Lower lobe of right lung (tissue), 2 donors: Measurements from ENCODE around the gene KLHL20. TPM values are rescaled to one million over a fixed set of nuclear protein-coding genes. Genes with fewer than 3 reads are reported as not detected.
"Not testable (repeated sequence)": the region's sequence is repeated elsewhere in the genome, so short reads cannot be mapped to it uniquely, and the experiment has no call there.

Source experiments
- ATAC-seq, 2 donors: fragments of 200-7000 bp; cut with Tn5 transposase; one replicate each; pipeline ENCODE4 v1.9.1; 2020 to 2022; ENCODE audit warnings: mild to moderate bottlenecking in 2 of 2, moderate library complexity in 2 of 2
- DNase-seq: peaks from one replicate; pipeline ENCODE4 v3.0.0-alpha.2; 2020
- H3K27ac ChIP-seq: fragments of 200-600 bp; one replicate; pipeline ENCODE4 v1.8.0; 2022
- H3K27me3 ChIP-seq: fragments of 200-600 bp; one replicate; pipeline ENCODE4 v1.8.0; 2022; ENCODE audit warnings: low read depth
- H3K36me3 ChIP-seq: fragments of 200-600 bp; one replicate; pipeline ENCODE4 v1.8.0; 2022; ENCODE audit warnings: mild to moderate bottlenecking
- H3K4me1 ChIP-seq: fragments of 200-600 bp; one replicate; pipeline ENCODE4 v1.8.0; 2022
- H3K4me3 ChIP-seq: fragments of 200-600 bp; one replicate; pipeline ENCODE4 v1.8.0; 2022; ENCODE audit warnings: mild to moderate bottlenecking
- H3K9me3 ChIP-seq: fragments of 200-600 bp; one replicate; pipeline ENCODE4 v1.8.0; 2022
- CTCF ChIP-seq: fragments of 200-600 bp; IDR thresholded peaks from one replicate; pipeline ENCODE4 v1.8.0; 2022; ENCODE audit warnings: antibody characterized with exemption, mild to moderate bottlenecking
- intact Hi-C: fragments of 100-400 bp; cut with DNase I; formaldehyde crosslinking; loops from one replicate; pipeline ENCODE4 v1.11.0; 2022
- total RNA-seq: library from RNA; stranded (reverse); fragmentation: NEBNext Ultra II Directional; extraction: Animal tissue kit (Norgen Biotek cat#: 25700); gene quantifications from one replicate; pipeline ENCODE4 v1.2.1, GENCODE V29; 2021
- donor health status: DM: no; HTN: yes; CAD: no; lungs with severe emphysema.

KLHL20 gene
- total RNA-seq, 1 donor from 2014 or later: 24.9 TPM

GRCh38 chr1:173775578-173776226, 60.9 kb downstream of the KLHL20 start:
- ATAC-seq (no peak), DNase-seq (no peak)
- Histone ChIP-seq H3K9me3 (no peaks in the 10 kb centered on the region), H3K4me1 (no peaks in the 10 kb centered on the region), H3K36me3 (peaks cover 76% of the 10 kb centered on the region), H3K27ac (no peak overlapping the region), H3K4me3 (no peak overlapping the region), H3K27me3 (no peaks in the 10 kb centered on the region)
- TF ChIP-seq CTCF: no peak
- intact Hi-C loops: no loop called here

GRCh38 chr1:173779936-173780335, 65.2 kb downstream of the KLHL20 start:
- peaks cover 98% of the 10 kb centered on the region for H3K36me3 ChIP-seq

GRCh38 chr1:173784997-173785396, 70.2 kb downstream of the KLHL20 start:
- Histone ChIP-seq H3K36me3 (peaks cover 81% of the 10 kb centered on the region), H3K27me3 (no peaks in the 10 kb centered on the region), H3K4me3 (no peak overlapping the region), H3K9me3 (no peaks in the 10 kb centered on the region), H3K27ac (no peak overlapping the region), H3K4me1 (no peaks in the 10 kb centered on the region)
- TF ChIP-seq CTCF: no peak
- DNase-seq (no peak), ATAC-seq (no peak)
- intact Hi-C loops: no loop called here

More at GRCh38 chr1:173779936-173780335, 65.2 kb downstream of the KLHL20 start:
- ATAC-seq (no peak), DNase-seq (no peak)
- H3K4me1 ChIP-seq: no peaks in the 10 kb centered on the region
- intact Hi-C loops: no loop called here
- no peaks in the 10 kb centered on the region for H3K9me3 ChIP-seq
- no peak overlapping the region for H3K4me3 ChIP-seq
- H3K27ac ChIP-seq: no peak overlapping the region
- H3K27me3 ChIP-seq: no peaks in the 10 kb centered on the region
- TF ChIP-seq CTCF: no peak

GRCh38 chr1:173789841-173790240, 75.1 kb downstream of the KLHL20 start:
- H3K4me3 ChIP-seq: no peak overlapping the region
- intact Hi-C loops: no loop called here
- ATAC-seq: no peak
- no peak for DNase-seq
- no peak for TF ChIP-seq CTCF
- no peaks in the 10 kb centered on the region for H3K27me3 ChIP-seq
- peaks cover 33% of the 10 kb centered on the region for H3K36me3 ChIP-seq
- H3K27ac ChIP-seq: no peak overlapping the region
- H3K9me3 ChIP-seq: no peaks in the 10 kb centered on the region
- no peaks in the 10 kb centered on the region for H3K4me1 ChIP-seq

- no peak overlapping the region for H3K27ac ChIP-seq
- ATAC-seq: no peak
- H3K9me3 ChIP-seq: no peaks in the 10 kb centered on the region
- no peak overlapping the region for H3K4me3 ChIP-seq
- intact Hi-C loops: no loop called here
- H3K27me3 ChIP-seq: no peaks in the 10 kb centered on the region
- peaks cover 8% of the 10 kb centered on the region for H3K36me3 ChIP-seq
- H3K4me1 ChIP-seq: no peaks in the 10 kb centered on the region
- TF ChIP-seq CTCF: no peak
- no peak for DNase-seq
These were observed 83.3 kb downstream of the KLHL20 start for GRCh38 chr1:173798078-173798477.

- H3K27me3 ChIP-seq, intact Hi-C loops, ATAC-seq, H3K27ac ChIP-seq, H3K4me1 ChIP-seq, DNase-seq, H3K9me3 ChIP-seq, H3K4me3 ChIP-seq: not testable (repeated sequence)
- H3K36me3 ChIP-seq: peaks cover 11% of the 10 kb centered on the region
These were observed 85.2 kb downstream of the KLHL20 start for GRCh38 chr1:173799995-173800394.
